Parathyroid adenoma (tissue), 2 donors: ENCODE measurements around the gene FBXL12.

Experiments used
- H2AFZ ChIP-seq: fragments of 300-600 bp; sonication (generic); one replicate; pipeline ENCODE4 v1.7.0; 2017; ENCODE audit warnings: antibody characterized with exemption, mild to moderate bottlenecking
- H3K27ac ChIP-seq: fragments of 300-600 bp; sonication (generic); one replicate; pipeline ENCODE4 v1.7.0; 2017
- H3K27me3 ChIP-seq: fragments of 300-600 bp; sonication (generic); one replicate; pipeline ENCODE4 v1.7.0; 2017; ENCODE audit warnings: low read length; ENCODE audit not compliant: control insufficient read depth, insufficient read depth
- H3K36me3 ChIP-seq: fragments of 300-600 bp; sonication (generic); one replicate; pipeline ENCODE4 v1.7.0; 2017; ENCODE audit warnings: low read length; ENCODE audit not compliant: control insufficient read depth, insufficient read depth
- H3K4me1 ChIP-seq: fragments of 300-600 bp; sonication (generic); one replicate; pipeline ENCODE4 v1.7.0; 2017; ENCODE audit warnings: control low read depth
- H3K4me2 ChIP-seq: fragments of 300-600 bp; sonication (generic); one replicate; pipeline ENCODE4 v1.7.0; 2017; ENCODE audit warnings: low read length
- H3K4me3 ChIP-seq: fragments of 300-600 bp; sonication (generic); one replicate; pipeline ENCODE4 v1.7.0; 2017; ENCODE audit warnings: low read depth, low read length
- H3K79me2 ChIP-seq: fragments of 300-600 bp; sonication (generic); one replicate; pipeline ENCODE4 v1.7.0; 2017; ENCODE audit warnings: control low read depth
- H3K9ac ChIP-seq: fragments of 300-600 bp; sonication (generic); one replicate; pipeline ENCODE4 v1.7.0; 2017; ENCODE audit warnings: mild to moderate bottlenecking
- H3K9me3 ChIP-seq: fragments of 300-600 bp; sonication (generic); one replicate; pipeline ENCODE4 v1.7.0; 2017; ENCODE audit warnings: low read length; ENCODE audit not compliant: control insufficient read depth
- CTCF ChIP-seq: fragments of 300-600 bp; sonication (generic); IDR thresholded peaks from one replicate; pipeline ENCODE4 v1.7.0; 2017; ENCODE audit warnings: antibody characterized with exemption, mild to moderate bottlenecking
- donor health status: primary hyperparathyroidism.

FBXL12 gene

DNA sequence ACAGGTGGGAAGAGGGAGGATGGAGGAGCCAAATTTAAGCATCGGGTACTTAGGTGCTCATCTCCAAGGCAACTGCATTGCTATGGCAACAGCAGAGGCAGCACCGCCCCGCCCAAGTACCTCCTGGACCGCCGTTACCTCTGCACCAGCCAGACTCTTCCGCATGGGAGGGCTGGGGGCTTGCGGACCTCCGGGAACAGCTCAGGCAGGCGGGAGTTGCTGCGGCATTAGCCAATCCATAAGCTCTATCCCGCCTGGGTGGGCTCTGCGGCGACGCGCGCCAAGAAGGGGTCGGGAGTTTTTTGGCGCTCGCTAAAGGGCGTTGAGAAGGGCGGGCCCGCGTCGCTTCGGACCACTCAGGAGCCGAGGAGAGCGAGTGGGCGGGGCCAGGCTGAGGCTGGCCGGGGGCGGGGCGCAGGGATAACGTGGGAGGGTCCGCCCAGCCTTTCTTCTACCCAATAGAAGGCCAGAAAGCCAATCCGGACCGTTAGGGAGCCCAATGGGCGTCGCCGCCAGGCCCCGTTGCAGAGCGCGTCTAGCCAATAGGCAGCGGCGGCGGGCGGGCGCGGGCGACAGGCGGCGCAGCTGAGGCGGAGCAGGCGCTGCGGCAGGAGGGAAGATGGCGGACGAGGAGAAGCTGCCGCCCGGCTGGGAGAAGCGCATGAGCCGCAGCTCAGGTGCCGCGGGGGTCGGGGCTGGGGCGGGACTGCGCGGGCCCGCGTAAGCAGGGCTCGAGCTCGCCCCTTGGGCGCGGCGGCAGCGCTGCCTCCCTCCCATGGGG lies 16.0 kb upstream of the FBXL12 start, which contains the start of gene PIN1:
Gene PIN1 (plus strand): TSS at position 593 of the 781 bp plus-strand sequence. CDS start 27 bp downstream, at position 620.
- Histone ChIP-seq H3K27ac (no peak within 1 kb of the TSS), H3K36me3 (no peaks in the 10 kb centered on the region), H3K9ac (no peak within 1 kb of the TSS), H2AFZ (peak within 1 kb of the TSS; percentile 86), H3K27me3 (no peaks in the 10 kb centered on the region), H3K9me3 (no peaks in the 10 kb centered on the region), H3K4me3 (peak within 1 kb of the TSS; percentile 87), H3K79me2 (peaks cover 59% of the 10 kb centered on the region), H3K4me1 (no peaks in the 10 kb centered on the region), H3K4me2 (peak within 1 kb of the TSS; percentile 84)
- TF ChIP-seq CTCF: peak; percentile 89

GRCh38 chr19:9834307-9834725 lies 15.4 kb upstream of the FBXL12 start:
- Histone ChIP-seq H3K27me3 (no peaks in the 10 kb centered on the region), H3K9ac (no peak overlapping the region), H3K4me2 (peak overlapping the region; percentile 84), H3K9me3 (no peaks in the 10 kb centered on the region), H3K4me1 (no peaks in the 10 kb centered on the region), H3K79me2 (peaks cover 53% of the 10 kb centered on the region), H3K36me3 (no peaks in the 10 kb centered on the region), H3K4me3 (peak overlapping the region; percentile 87), H3K27ac (no peak overlapping the region), H2AFZ (peak overlapping the region; percentile 86)
- TF ChIP-seq CTCF: no peak

DNA sequence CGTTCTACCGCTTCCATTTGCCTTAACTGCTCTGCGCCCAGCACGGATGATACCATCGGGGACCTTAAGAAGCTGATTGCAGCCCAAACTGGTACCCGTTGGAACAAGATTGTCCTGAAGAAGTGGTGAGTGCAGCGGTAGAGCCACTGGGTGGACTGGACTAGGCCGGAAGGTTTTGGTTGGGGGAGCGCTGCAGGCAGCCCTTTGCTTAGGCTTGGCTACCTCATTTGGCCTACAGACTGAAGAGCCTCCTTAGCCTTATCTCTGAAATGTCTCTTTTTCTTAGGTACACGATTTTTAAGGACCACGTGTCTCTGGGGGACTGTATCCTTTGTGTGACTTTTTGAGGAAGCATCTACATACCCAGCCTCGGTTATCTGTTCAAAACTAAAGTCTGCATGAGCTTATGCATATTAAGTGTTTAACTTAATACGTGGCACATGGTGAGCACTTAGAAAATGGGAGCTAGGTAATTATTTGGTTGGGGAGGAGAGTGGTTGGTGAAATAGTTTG lies 9.7 kb upstream of the FBXL12 start:
- TF ChIP-seq CTCF: no peak

GRCh38 chr19:9827289-9828238 lies 8.7 kb upstream of the FBXL12 start, which contains the start of gene UBL5:
Gene UBL5 (plus strand): TSS chr19:9827918. CDS start chr19:9828338, 420 bp downstream.
- Histone ChIP-seq H3K9ac (peak within 1 kb of the TSS; percentile 98), H3K4me3 (peak within 1 kb of the TSS; percentile 93)

More for the DNA sequence above, 9.7 kb upstream of the FBXL12 start:
- Histone ChIP-seq H3K4me2 (peak overlapping the region; percentile 75), H3K36me3 (no peaks in the 10 kb centered on the region), H3K79me2 (peaks cover 38% of the 10 kb centered on the region), H3K27me3 (no peaks in the 10 kb centered on the region), H3K27ac (peak overlapping the region; percentile 81), H3K9ac (peak overlapping the region; percentile 98), H3K4me3 (peak overlapping the region; percentile 93), H2AFZ (no peak overlapping the region), H3K9me3 (no peaks in the 10 kb centered on the region), H3K4me1 (peaks cover 7% of the 10 kb centered on the region)

More at GRCh38 chr19:9827289-9828238, 8.7 kb upstream of the FBXL12 start, which contains the start of gene UBL5:
- Histone ChIP-seq H3K27me3 (no peaks in the 10 kb centered on the region), H3K36me3 (no peaks in the 10 kb centered on the region), H3K4me2 (peak within 1 kb of the TSS; percentile 75), H3K9me3 (no peaks in the 10 kb centered on the region), H2AFZ (peak within 1 kb of the TSS; percentile 98), H3K4me1 (peaks cover 7% of the 10 kb centered on the region), H3K79me2 (peaks cover 33% of the 10 kb centered on the region), H3K27ac (peak within 1 kb of the TSS; percentile 81)
- no peak for TF ChIP-seq CTCF
